Skeletal muscle cell (primary cell): Measurements from ENCODE around the gene LCN1.

Experiments used
- DNase-seq: peaks from one replicate; pipeline ENCODE4 v3.0.0-alpha.2; 2010; ENCODE audit warnings: low read depth
- H3K4me3 ChIP-seq: 2 replicates; pipeline ENCODE4 v1.5.1; 2011; ENCODE audit warnings: low read depth, mild to moderate bottlenecking, control low read depth, low read length, moderate library complexity

LCN1 gene

GRCh38 chr9:135561391-135562234 is 40.4 kb downstream of the LCN1 start, which contains the start of gene PAEP:
TSS of gene PAEP (plus strand) at chr9:135561756.
- no peak within 1 kb of the TSS for H3K4me3 ChIP-seq
- DNase-seq, result no peak

- no peak overlapping the region for H3K4me3 ChIP-seq
- DNase-seq, result no peak
These were observed 41.0 kb downstream of the LCN1 start for GRCh38 chr9:135562235-135562745.

- H3K4me3 ChIP-seq, result no peak overlapping the region
- DNase-seq, result no peak
These were observed 41.8 kb downstream of the LCN1 start for GRCh38 chr9:135563039-135563476.

GRCh38 chr9:135563858-135564257 is 42.6 kb downstream of the LCN1 start:
- DNase-seq, result no peak
- H3K4me3 ChIP-seq, result no peak overlapping the region

- DNase-seq, result no peak
- H3K4me3 ChIP-seq, result no peak overlapping the region
These were observed 43.9 kb downstream of the LCN1 start for GRCh38 chr9:135565141-135565628.

- H3K4me3 ChIP-seq, result no peak overlapping the region
- DNase-seq, result no peak
These were observed 44.4 kb downstream of the LCN1 start for GRCh38 chr9:135565636-135566035.

- DNase-seq, result no peak
- no peak overlapping the region for H3K4me3 ChIP-seq
These were observed 45.3 kb downstream of the LCN1 start for GRCh38 chr9:135566552-135566951.

GRCh38 chr9:135567311-135567710 is 46.1 kb downstream of the LCN1 start:
- H3K4me3 ChIP-seq, result no peak overlapping the region
- DNase-seq, result no peak

GRCh38 chr9:135568026-135568425 is 46.8 kb downstream of the LCN1 start:
- no peak for DNase-seq
- H3K4me3 ChIP-seq, result no peak overlapping the region

GRCh38 chr9:135570456-135570855 is 49.2 kb downstream of the LCN1 start:
- no peak overlapping the region for H3K4me3 ChIP-seq
- no peak for DNase-seq

- H3K4me3 ChIP-seq, result no peak overlapping the region
- DNase-seq, result no peak
These were observed 51.0 kb downstream of the LCN1 start for GRCh38 chr9:135572233-135572632.

GRCh38 chr9:135573124-135573523 is 51.9 kb downstream of the LCN1 start:
- DNase-seq, result no peak
- no peak overlapping the region for H3K4me3 ChIP-seq

GRCh38 chr9:135574331-135574730 is 53.1 kb downstream of the LCN1 start:
- DNase-seq, result no peak
- H3K4me3 ChIP-seq, result no peak overlapping the region

- no peak overlapping the region for H3K4me3 ChIP-seq
- no peak for DNase-seq
These were observed 53.7 kb downstream of the LCN1 start for GRCh38 chr9:135574943-135575342.
